Right lobe of liver (tissue), 4 donors: ENCODE measurements around the gene H6PD.

Source experiments
- CTCF ChIP-seq, 4 donors: fragments of 200-600 bp in 3 of 4; fragments of 450-650 bp in 1 of 4; IDR thresholded peaks; one replicate each; pipeline versions ENCODE4 v1.5.1 to v1.8.0; 2016 to 2022; ENCODE audit warnings: antibody characterized with exemption in 4 of 4, mild to moderate bottlenecking in 2 of 4
- POLR2A ChIP-seq: fragments of 450-650 bp; IDR thresholded peaks from one replicate; pipeline ENCODE4 v1.6.1; 2017; ENCODE audit warnings: antibody characterized with exemption, mild to moderate bottlenecking
- donor health status: DM: no; HTN: no; CAD: no.
- donor health status: DM: no; HTN: no; CAD: no.
- donor health status: DM: no; HTN: yes; CAD: no.

DNA sequence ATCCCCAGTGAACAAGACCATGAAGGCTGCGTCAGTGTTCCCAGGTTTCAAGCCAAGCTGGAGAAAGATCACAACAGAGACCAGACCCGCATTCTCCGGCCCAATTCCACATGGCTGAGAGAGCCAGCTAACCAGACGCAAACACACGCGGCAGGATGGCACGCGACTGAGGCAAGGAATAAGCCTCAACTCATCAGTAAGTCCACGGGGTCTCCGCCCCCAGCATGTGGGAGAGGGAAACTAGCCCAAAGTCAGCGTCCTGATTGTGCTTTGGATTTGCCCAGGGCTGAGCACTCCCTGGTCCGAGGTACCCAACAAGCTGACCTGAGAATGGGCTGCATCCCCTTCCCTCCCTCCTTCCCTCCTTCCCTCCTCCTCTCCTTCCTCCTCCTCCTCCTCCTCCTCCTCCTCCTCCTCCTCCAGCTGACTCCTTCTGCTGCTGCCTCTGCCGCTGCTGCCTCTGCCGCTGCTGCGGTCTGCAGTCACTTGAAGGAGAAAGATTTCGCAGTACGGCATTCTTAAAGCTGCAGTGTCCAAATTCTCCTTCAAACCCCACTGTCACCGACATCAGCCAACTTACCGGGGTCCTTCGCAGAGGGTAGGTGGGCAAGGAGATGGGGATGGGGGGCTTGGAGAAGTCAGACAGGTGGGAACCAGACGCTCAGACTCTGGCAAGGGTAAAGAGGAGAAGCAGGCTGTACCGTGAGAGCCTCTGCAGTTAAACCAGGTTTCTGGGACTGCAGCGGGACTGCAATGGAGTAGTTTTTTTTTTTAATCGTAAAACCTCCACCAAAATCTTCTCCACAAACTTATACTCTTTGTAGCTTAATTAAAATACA lies 33.0 kb upstream of the H6PD start:
- TF ChIP-seq POLR2A = no peak
- TF ChIP-seq CTCF (IDR thresholded peaks at IDR 0.05) = no peak
